Gastroesophageal sphincter (tissue), 3 donors: ENCODE data around the gene REEP6.

ENCODE experiments used
- CTCF ChIP-seq, 4 experiments: fragments of 200-600 bp in 2 of 4; fragments of 450-650 bp in 2 of 4; sonication (generic) in 1 of 4; IDR thresholded peaks; one replicate each; pipeline ENCODE4 v1.5.1; 2017 to 2019; ENCODE audit warnings: antibody characterized with exemption in 4 of 4, mild to moderate bottlenecking in 2 of 4, moderate library complexity in 2 of 4
- POLR2A ChIP-seq, 2 donors: fragments of 450-650 bp; IDR thresholded peaks; one replicate each; pipeline ENCODE4 v1.6.1; 2017; ENCODE audit warnings: antibody characterized with exemption in 2 of 2, mild to moderate bottlenecking in 2 of 2, moderate library complexity in 1 of 2
- POLR2AphosphoS5 ChIP-seq: sonication (generic); formaldehyde crosslinking; IDR thresholded peaks from one replicate; pipeline ENCODE4 v1.6.1; 2017; ENCODE audit warnings: antibody characterized with exemption

- TF ChIP-seq POLR2AphosphoS5 (no peak), CTCF (IDR thresholded peaks at IDR 0.05) (no peak), POLR2A (IDR thresholded peaks at IDR 0.05) (no peak)
These were observed 37.8 kb downstream of the REEP6 start for GRCh38 chr19:1528596-1529429.
